CD4-positive, alpha-beta T cell (primary cell): ENCODE measurements around the gene DCAF4. TPM values are rescaled to one million over a fixed set of nuclear protein-coding genes. Genes with fewer than 3 reads are reported as not detected.

Experiments
- ATAC-seq: fragments of 200-7000 bp; cut with Tn5 transposase; one replicate; pipeline ENCODE4 v1.10.0; 2022; ENCODE audit warnings: mild to moderate bottlenecking; ENCODE audit not compliant: poor library complexity
- CTCF ChIA-PET: fragments of 350-600 bp; sonication (Branson Sonifier 250); formaldehyde crosslinking; loops from one replicate; lab custom pipeline; 2021; ENCODE audit warnings: antibody characterized with exemption, inconsistent platforms; lab: Charles Lee
- POLR2A ChIA-PET: fragments of 350-600 bp; sonication (Branson Sonifier 250); formaldehyde crosslinking; loops from one replicate; lab custom pipeline; 2021; ENCODE audit warnings: antibody characterized with exemption, inconsistent platforms; lab: Charles Lee
- DNase-seq, 14 experiments: peaks; one replicate each; pipeline ENCODE4 v3.0.0-alpha.2; 2013 to 2020; ENCODE audit warnings: mixed read lengths in 2 of 14
- H3K27ac ChIP-seq, 2 donors: one replicate each; pipeline versions ENCODE4 v1.5.1 to v1.7.0; 2013; ENCODE audit warnings: low read length in 2 of 2, low read depth in 1 of 2, mild to moderate bottlenecking in 1 of 2
- H3K27me3 ChIP-seq, 2 experiments: 1 replicate in 1 of 2; 2 replicates in 1 of 2; pipeline versions ENCODE4 v1.6.1 to v1.7.0; 2013; ENCODE audit warnings: low read length in 2 of 2, control low read depth in 1 of 2, mild to moderate bottlenecking in 1 of 2, moderate library complexity in 1 of 2; ENCODE audit not compliant: insufficient read depth in 2 of 2, control insufficient read depth in 1 of 2
- H3K36me3 ChIP-seq: one replicate; pipeline ENCODE4 v1.6.1; 2013; ENCODE audit warnings: low read length, control low read depth; ENCODE audit not compliant: insufficient read depth
- H3K4me1 ChIP-seq: one replicate; pipeline ENCODE4 v1.6.1; 2013; ENCODE audit warnings: low read length, control low read depth; ENCODE audit not compliant: insufficient read depth
- H3K4me3 ChIP-seq: one replicate; pipeline ENCODE4 v1.5.1; 2013; ENCODE audit warnings: mild to moderate bottlenecking, low read length, moderate library complexity
- H3K9me3 ChIP-seq, 2 experiments: 1 replicate in 1 of 2; 2 replicates in 1 of 2; pipeline versions ENCODE4 v1.6.1 to v1.7.0; 2013; ENCODE audit warnings: low read length in 2 of 2, mild to moderate bottlenecking in 2 of 2, control low read depth in 1 of 2, moderate library complexity in 1 of 2; ENCODE audit not compliant: control insufficient read depth in 1 of 2, insufficient read depth in 1 of 2
- H3K27ac Mint-ChIP-seq: one replicate; pipeline ENCODE4 v1.8.0; 2020; ENCODE audit warnings: mixed read lengths
- H3K27me3 Mint-ChIP-seq: one replicate; pipeline ENCODE4 v1.8.0; 2021; ENCODE audit warnings: mixed read lengths
- H3K36me3 Mint-ChIP-seq: one replicate; pipeline ENCODE4 v1.8.0; 2021; ENCODE audit warnings: low read depth, mixed read lengths
- H3K4me1 Mint-ChIP-seq: one replicate; pipeline ENCODE4 v1.8.0; 2021; ENCODE audit warnings: low read depth, mixed read lengths
- H3K4me3 Mint-ChIP-seq: one replicate; pipeline ENCODE4 v1.8.0; 2020; ENCODE audit warnings: mild to moderate bottlenecking, mixed read lengths
- H3K9me3 Mint-ChIP-seq: one replicate; pipeline ENCODE4 v1.8.0; 2020; ENCODE audit warnings: mixed read lengths
- CTCF ChIP-seq: fragments of 200-600 bp; IDR thresholded peaks from one replicate; pipeline ENCODE4 v1.8.0; 2022; ENCODE audit warnings: antibody characterized with exemption, mild to moderate bottlenecking
- intact Hi-C, 2 experiments: fragments of 100-400 bp; cut with DNase I in 1 of 2; cut with micrococcal nuclease in 1 of 2; formaldehyde crosslinking; loops; one replicate each; pipeline versions ENCODE4 v1.15.1 to v1.9.0; 2023 to 2025; cut with DNase I, micrococcal nuclease
- total RNA-seq, 174 experiments: library from RNA in 2 of 174; stranded (reverse) in 2 of 174; gene quantifications; one replicate each; pipeline ENCODE4 v1.2.3 and lab custom pipeline; 2021 to 2026

DCAF4 gene
- total RNA-seq, 2 experiments from 2014 or later, result 20.8 to 22.8 TPM

- DNase-seq, result no peak
- no peak overlapping the region for H3K27ac ChIP-seq
- no peak overlapping the region for H3K4me3 Mint-ChIP-seq
- no peaks in the 10 kb centered on the region for H3K9me3 Mint-ChIP-seq
- no peaks in the 10 kb centered on the region for H3K27me3 ChIP-seq
- no peak for ATAC-seq
- TF ChIP-seq CTCF, result no peak
- H3K27ac Mint-ChIP-seq, result no peak overlapping the region
- H3K4me3 ChIP-seq, result no peak overlapping the region
- POLR2A ChIA-PET, result no interaction called here
- CTCF ChIA-PET, result no interaction called here
- no peaks in the 10 kb centered on the region for H3K4me1 Mint-ChIP-seq
- no peaks in the 10 kb centered on the region for H3K36me3 ChIP-seq
- no peaks in the 10 kb centered on the region for H3K9me3 ChIP-seq
- H3K27me3 Mint-ChIP-seq, result peaks cover under 1% of the 10 kb centered on the region
- intact Hi-C loops, result no loop called here
- no peaks in the 10 kb centered on the region for H3K36me3 Mint-ChIP-seq
- H3K4me1 ChIP-seq, result no peaks in the 10 kb centered on the region
Measured at GRCh38 chr14:72883109-72883508, 43.2 kb upstream of the DCAF4 start.

DNA sequence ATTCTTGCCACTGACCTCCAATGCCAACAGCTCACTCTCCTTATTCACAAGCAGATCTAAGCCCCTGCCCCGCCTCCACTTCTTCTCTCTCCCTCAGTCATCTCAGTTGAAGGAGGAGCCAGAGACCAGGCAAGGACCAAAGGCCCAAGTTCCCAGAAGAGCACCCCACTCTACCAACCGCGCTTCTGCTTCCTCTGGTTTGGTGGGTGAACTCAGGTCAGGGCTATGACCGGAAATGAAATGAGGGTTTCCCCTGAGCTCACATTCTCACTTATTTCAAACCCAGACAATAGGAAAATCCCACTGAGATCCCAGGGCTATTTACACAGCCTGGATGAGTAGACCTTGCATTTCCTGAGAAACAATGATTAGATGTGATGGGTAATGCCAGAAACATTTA is 42.3 kb upstream of the DCAF4 start:
- H3K4me3 ChIP-seq, result no peak overlapping the region
- no peaks in the 10 kb centered on the region for H3K4me1 ChIP-seq
- Mint-ChIP-seq H3K9me3 (no peaks in the 10 kb centered on the region), H3K4me3 (no peak overlapping the region), H3K36me3 (no peaks in the 10 kb centered on the region), H3K27ac (no peak overlapping the region), H3K27me3 (peaks cover 4% of the 10 kb centered on the region), H3K4me1 (no peaks in the 10 kb centered on the region)
- no peaks in the 10 kb centered on the region for H3K36me3 ChIP-seq
- CTCF ChIA-PET, result no interaction called here
- no peaks in the 10 kb centered on the region for H3K9me3 ChIP-seq
- no peaks in the 10 kb centered on the region for H3K27me3 ChIP-seq
- no peak for ATAC-seq
- no peak for DNase-seq
- POLR2A ChIA-PET, result no interaction called here
- TF ChIP-seq CTCF, result no peak
- no peak overlapping the region for H3K27ac ChIP-seq
- intact Hi-C loops, result no loop called here

- H3K36me3 Mint-ChIP-seq, result no peaks in the 10 kb centered on the region
- TF ChIP-seq CTCF, result no peak
- peaks cover 4% of the 10 kb centered on the region for H3K27me3 Mint-ChIP-seq
- H3K4me3 Mint-ChIP-seq, result no peak overlapping the region
- no peaks in the 10 kb centered on the region for H3K9me3 Mint-ChIP-seq
- H3K4me1 ChIP-seq, result no peaks in the 10 kb centered on the region
- POLR2A ChIA-PET, result no interaction called here
- no peaks in the 10 kb centered on the region for H3K27me3 ChIP-seq
- intact Hi-C loops, result no loop called here
- H3K9me3 ChIP-seq, result no peaks in the 10 kb centered on the region
- H3K4me3 ChIP-seq, result no peak overlapping the region
- CTCF ChIA-PET, result no interaction called here
- H3K27ac Mint-ChIP-seq, result no peak overlapping the region
- H3K36me3 ChIP-seq, result no peaks in the 10 kb centered on the region
- ATAC-seq (no peak), DNase-seq (no peak)
- no peaks in the 10 kb centered on the region for H3K4me1 Mint-ChIP-seq
- no peak overlapping the region for H3K27ac ChIP-seq
Measured at GRCh38 chr14:72884386-72884785, 41.9 kb upstream of the DCAF4 start.
